HFF-Myc (cell line): Measurements from ENCODE around the gene CFAP97.
"Not testable (repeated sequence)": the region's sequence is repeated elsewhere in the genome, so short reads cannot be mapped to it uniquely, and the experiment has no call there.

Experiments used
- DNase-seq: peaks from one replicate; pipeline ENCODE4 v3.0.0-alpha.2; 2011; ENCODE audit warnings: low read depth; ENCODE audit errors: extremely low read depth
- H3K4me3 ChIP-seq: replicated peaks from 2 replicates; pipeline ENCODE4 v1.5.1; 2011; ENCODE audit warnings: low read depth, mild to moderate bottlenecking, control low read depth, low read length
- CTCF ChIP-seq: IDR thresholded peaks from 2 replicates; pipeline ENCODE4 v1.5.1; 2012; ENCODE audit warnings: mild to moderate bottlenecking, low read depth, low read length, control low read depth; ENCODE audit errors: missing control alignments

The CFAP97 gene

GRCh38 chr4:185202984-185203485, 765 bp downstream of the CFAP97 start:
- H3K4me3 ChIP-seq, result peak overlapping the region; percentile 73
- no peak for DNase-seq
- no peak for TF ChIP-seq CTCF

GRCh38 chr4:185201977-185202962, 1.5 kb downstream of the CFAP97 start:
- TF ChIP-seq CTCF, result no peak
- H3K4me3 ChIP-seq, result peak overlapping the region; percentile 73
- no peak for DNase-seq

GRCh38 chr4:185198189-185198588, 5.6 kb downstream of the CFAP97 start:
- DNase-seq, H3K4me3 ChIP-seq: not testable (repeated sequence)

- no peak overlapping the region for H3K4me3 ChIP-seq
- TF ChIP-seq CTCF, result no peak
- DNase-seq, result no peak
These were observed 7.4 kb downstream of the CFAP97 start for GRCh38 chr4:185196437-185196836.

- H3K4me3 ChIP-seq, result no peak overlapping the region
- no peak for DNase-seq
- TF ChIP-seq CTCF, result no peak
These were observed 8.6 kb downstream of the CFAP97 start for GRCh38 chr4:185194924-185195888.

- no peak overlapping the region for H3K4me3 ChIP-seq
- TF ChIP-seq CTCF, result no peak
- no peak for DNase-seq
These were observed 11.7 kb downstream of the CFAP97 start for GRCh38 chr4:185192059-185192458.

GRCh38 chr4:185190306-185190856, 13.4 kb downstream of the CFAP97 start:
- no peak for TF ChIP-seq CTCF
- H3K4me3 ChIP-seq, result no peak overlapping the region

More at GRCh38 chr4:185190306-185190856, 13.4 kb downstream of the CFAP97 start:
- no peak for DNase-seq
